HG02623 (cell line): ENCODE measurements around the gene RCAN3.
"Not testable (repeated sequence)": the region's sequence is repeated elsewhere in the genome, so short reads cannot be mapped to it uniquely, and the experiment has no call there.

Source experiments
- ATAC-seq: cut with Tn5 transposase; IDR thresholded peaks from one replicate; pipeline ENCODE4 v1.9.1; 2021; ENCODE audit warnings: moderate library complexity; ENCODE audit not compliant: unreplicated experiment

The RCAN3 gene

DNA sequence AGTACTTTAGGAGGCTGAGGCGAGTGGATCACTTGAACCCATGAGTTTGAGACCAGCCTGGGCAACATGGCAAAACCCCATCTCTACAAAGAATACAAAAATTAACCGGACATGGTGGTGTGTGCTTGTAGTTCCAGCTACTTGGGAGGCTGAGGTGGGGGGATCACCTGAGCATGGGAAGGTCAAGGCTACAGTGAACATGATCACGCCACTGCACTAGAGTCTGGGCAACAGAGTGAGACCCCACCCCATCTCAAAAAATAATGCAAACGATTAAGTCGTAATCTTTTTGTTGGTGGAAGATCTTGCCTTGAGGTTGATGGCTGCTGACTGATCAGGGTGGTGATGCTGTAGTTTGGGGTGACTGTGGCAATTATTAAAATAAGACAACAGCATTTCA is 6.3 kb downstream of the RCAN3 start:
- no peak for ATAC-seq

DNA sequence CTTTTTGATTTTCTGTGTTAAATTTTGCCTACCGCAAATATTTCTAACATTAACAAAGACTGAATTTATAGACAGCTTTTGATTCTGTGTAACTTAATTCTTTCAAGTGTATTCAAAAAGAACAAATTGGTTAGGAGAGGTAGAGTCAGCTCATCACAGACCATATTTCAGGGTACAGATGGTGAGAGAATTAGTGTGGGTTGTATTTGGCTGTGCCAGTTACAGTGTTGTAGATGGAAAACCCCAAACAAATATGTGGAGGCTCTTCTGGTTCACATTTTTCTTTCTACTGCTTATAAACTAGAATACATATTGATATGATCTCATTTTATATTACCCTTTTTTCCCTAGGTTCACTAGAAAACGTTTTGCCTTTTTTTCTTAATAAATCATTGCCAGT is 11.1 kb downstream of the RCAN3 start:
- ATAC-seq = no peak

DNA sequence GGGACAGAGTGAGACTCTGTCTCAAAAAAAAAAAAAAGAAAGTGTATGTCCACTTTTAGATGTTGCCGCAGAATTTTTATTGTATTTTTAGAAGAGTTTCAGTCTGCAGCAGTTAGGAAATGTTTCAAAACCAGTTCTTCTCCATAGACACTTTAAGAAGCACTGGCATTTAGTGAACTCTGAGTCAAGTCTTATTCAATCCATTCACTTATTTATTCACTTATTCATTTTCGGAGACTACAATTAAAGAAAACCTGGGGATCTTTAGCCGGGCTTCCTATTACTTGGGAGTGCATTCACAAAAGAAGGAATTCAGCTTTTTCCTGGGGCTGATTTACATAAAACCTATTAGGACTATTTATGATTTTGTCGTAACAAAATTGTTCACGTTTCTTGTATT is 12.3 kb downstream of the RCAN3 start:
- no peak for ATAC-seq

DNA sequence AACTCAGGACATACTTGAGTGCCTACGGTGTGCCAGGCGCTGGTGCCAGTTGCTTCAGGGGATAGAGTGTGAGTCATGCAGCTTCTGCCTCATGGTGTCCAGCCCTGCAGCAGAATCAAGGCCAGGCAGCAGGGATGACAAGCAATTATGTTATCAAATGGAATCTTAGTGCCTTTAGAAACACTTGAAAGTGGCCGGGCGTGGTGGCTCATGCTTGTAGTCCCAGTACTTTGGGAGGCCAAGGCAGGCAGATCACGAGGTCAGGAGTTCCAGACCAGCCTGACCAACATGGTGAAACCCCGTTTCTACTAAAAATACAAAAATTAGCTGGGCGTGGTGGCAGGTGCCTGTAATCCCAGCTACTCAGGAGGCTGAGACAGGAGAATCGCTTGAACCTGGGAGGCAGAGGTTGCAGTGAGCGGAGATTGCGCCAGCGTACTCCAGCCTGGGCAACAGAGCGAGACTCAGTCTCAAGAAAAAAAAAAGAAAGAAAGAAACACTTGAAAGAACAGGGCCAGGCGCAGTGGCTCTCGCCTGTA is 13.1 kb downstream of the RCAN3 start:
- ATAC-seq = not testable (repeated sequence)

DNA sequence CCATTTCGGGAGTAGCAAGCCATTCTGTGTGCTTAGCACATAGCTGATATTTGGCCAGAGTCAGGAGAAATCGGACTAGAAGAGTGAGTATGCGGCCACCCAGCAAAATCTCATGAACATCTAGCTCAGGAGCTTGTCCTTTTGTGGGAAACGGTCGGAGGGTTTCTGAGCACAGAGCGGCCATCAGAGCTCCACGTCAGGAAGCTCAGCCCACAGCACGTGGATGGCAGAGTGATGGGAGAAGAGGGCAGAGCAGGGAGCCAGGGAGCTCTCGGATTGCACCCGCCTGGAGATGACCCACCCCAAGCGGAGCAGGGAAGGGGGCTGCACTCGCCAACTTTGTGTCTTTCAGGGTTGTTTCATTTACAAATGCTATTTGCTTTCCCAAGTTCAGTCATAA is 13.9 kb downstream of the RCAN3 start:
- no peak for ATAC-seq

DNA sequence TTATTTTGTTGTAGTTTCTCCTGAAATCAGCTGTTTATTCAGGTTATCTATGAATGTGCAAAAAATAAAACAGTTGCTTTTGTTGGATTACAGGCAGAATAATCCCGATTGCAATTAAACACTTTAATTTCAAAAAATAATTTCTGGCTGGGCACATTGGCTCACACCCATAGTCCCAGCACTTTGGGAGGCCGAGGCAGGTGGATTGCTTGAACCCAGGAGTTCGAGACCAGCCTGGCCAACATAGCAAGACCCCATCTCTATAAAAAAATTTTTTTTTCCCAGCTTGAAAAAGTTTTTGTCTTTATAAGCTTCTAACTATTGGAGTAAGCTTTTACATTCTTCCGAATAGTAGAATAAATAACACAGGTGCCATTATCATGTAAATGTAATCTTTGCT is 15.3 kb downstream of the RCAN3 start:
- no peak for ATAC-seq

DNA sequence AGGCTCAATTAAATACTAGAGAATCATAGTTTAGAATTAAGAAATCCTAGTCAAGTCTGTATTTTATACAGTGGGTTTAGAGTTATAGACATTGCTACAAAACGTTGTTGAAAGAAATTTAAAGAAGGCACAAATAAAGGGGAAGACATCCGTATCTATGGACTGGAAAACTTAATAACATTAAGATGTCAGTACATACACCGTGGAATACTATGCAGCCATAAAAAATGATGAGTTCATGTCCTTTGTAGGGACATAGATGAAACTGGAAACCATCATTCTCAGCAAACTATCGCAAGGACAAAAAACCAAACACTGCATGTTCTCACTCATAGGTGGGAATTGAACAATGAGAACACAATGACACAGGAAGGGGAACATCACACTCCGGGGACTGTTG is 17.6 kb downstream of the RCAN3 start:
- ATAC-seq = not testable (repeated sequence)

DNA sequence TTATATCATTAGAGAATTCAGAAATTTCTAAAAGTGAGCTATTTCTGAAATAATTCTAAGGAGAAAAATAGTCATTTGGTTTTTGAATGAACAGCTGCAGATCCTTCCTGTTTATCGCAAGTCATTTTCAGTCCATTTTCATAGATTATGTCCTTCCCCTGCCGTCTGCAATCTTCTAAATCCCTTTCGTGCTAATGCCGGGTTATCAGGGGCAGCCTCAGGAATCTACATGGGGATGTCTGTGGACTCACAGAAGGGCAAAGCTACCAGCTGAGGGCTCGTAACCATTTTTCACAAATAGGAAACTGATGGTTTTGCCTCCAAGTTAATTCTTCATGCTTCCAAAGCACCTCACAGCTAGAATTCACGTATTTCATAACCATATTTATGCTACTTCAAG is 23.0 kb downstream of the RCAN3 start:
- ATAC-seq = no peak

DNA sequence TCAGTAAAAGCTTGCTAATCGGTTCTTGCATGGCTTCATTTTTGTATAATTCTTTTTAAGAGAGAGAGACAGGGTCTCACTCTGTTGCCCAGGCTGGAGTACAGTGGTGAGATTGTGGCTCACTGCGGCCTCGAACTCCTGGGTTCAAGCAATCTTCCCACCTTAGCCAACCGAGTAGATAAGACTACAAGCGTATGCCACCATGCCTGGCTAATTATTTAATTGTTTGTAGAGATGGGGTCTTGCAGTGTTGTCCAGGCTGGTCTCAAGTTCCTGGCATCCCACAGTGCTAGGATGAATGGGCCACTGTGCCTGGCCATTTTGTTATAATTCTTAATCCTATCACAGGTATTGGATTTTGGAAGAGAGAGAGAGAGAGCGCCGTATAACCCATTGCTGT is 23.4 kb downstream of the RCAN3 start:
- no peak for ATAC-seq

DNA sequence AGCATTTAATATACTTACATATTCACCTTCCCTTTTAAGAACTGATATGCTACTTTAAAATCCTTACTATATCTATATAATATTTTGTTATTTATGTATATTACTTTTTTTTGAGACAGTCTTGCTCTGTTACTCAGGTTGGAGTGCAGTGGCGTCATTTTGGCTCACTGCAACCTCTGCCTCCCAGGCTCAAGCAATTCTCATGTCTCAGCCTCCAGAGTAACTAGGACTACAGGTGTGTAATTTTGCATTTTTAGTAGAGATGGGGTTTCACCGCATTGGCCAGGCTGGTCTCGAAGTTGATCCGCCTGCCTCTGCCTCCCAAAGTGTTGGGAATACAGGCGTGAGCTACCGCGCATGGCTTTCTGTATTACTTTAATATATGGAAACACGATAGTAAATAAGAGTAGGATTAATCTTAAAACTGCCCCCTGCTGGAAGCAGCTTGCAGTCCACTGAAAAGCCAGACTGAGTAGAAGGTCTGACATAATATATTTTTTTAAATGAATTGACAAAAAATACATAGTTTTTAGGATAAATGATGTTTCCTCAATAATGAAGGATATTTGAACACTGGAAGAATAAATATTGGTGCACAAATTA is 24.4 kb downstream of the RCAN3 start:
- ATAC-seq = no peak

DNA sequence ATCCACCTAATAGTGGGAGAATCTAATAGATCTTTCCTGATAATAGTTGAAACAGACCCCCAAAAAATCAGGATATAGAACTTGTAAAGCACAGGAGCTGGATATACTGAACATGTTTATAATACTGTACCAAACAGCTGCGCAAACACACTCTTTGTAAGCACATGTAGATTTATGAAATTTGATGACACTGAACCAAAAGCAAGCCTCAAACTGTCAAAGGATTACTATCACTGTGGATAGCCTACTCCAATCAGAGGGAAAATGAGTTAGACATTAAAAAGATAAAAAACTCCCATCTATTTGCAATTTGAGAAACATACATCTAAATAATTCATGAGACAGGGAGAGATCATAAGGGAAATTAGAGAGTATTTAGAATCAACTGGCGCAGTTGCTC is 26.1 kb downstream of the RCAN3 start:
- no peak for ATAC-seq

DNA sequence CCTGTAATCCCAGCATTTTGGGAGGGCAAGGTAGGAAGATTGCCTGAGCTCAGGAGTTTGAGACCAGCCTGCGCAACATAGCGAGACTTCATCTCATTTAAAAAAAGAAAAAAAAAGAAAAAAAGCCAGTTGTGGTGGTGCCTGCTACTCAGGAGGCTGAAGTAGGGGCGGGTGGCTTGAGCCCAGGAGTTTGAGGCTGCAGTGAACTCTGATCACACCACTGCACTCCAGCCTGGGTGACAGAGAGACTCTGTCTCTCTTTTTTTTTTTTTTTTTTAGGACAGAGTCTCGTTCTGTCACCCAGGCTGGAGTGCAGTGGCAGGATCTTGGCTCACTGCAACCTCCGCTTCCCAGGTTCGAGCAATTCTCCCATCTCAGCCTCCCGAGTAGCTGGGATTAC is 26.7 kb downstream of the RCAN3 start:
- ATAC-seq = not testable (repeated sequence)

DNA sequence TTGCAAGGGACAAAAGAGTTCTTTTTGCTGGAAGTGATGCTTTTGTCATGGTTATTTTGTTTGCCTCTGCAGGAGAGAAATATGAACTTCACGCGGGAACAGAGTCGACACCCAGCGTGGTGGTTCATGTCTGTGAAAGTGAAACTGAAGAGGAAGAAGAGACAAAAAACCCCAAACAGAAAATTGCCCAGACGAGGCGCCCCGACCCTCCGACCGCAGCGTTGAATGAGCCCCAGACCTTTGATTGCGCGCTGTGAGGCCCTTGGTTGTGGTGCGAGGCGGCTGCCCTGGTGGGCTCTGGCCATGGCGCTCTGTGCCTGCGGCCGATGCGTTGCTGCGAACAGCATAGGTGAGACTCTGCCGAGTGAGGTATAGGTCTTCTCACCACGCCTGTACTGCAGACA is 32.4 kb downstream of the RCAN3 start:
- ATAC-seq = no peak

DNA sequence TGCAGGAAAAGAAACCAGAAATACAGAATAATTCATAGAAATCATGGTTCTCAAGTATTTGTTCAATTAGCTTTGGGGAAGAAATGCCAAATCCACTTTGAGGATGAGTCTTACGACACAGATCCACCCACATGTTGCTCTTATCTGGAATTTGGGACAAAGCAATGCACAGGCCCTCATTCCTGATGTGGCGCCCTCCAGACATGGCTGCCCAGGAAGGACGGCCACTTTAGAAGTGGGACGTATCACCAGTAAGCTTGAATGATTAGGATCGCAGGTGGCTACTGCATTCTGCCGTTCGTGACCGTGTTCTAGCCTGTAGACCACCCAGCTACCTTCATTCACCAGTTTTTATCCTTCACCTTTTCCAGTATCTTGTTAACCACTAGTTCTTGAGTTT is 33.1 kb downstream of the RCAN3 start:
- no peak for ATAC-seq

DNA sequence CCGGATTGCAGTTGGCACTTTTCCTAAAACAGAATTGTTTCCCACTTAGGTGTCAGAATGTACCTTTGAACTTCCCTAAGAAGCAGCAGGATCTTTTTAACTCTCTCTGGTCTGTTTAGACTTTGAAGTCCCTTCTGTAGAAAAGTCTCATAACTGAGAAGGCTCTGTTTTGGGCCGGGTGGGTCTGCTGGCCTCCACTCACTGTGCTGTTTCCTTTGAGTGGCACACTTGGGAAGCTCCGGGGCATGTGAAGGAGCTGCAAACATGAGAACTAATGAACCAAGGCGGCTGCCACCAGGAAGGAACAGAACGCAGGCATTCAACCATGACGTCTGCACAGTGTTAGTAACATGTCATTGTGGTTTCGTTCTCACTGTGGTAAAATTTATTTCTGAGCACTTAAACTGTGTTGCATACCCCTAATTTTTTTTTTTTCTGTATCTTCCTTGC is 33.8 kb downstream of the RCAN3 start:
- ATAC-seq = no peak

DNA sequence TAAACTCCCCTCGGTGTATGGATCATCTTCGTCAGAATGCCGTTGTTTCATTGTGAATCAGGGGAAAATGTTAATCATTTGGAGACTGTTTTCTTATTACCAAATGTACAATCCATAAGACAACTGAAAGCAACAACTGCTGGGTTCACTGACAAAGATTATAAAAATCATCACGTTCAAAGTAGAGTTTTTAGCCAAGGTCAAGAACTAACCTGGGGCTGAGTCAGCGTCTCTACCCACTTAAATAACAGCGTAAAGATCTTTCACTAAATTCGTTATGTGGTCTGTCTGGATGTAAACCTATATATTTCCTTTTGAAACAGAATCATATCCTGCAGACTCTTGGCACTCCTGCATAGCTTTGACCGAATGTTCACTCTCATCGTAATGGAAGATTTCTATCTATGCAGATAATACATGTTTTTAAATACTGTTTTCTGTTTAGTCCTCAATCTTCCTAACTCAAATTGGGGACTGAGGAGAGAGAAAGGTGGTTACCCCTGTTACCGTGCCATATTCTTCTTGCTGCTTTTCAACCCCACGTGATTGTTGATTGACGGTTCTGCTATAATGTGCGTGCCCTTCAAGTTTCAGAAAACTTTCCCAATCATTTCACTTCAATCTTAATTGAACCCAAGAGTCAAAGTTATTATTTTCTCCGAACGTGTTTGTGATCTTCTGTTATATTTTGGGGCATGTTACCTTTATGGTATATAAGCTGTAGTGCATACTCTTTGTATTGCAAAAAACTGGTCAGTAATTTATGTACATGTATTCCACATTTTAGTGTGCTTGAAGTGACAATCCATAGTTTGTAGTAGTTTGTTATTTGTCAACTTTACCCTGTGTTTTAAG is 37.6 kb downstream of the RCAN3 start:
- no peak for ATAC-seq

DNA sequence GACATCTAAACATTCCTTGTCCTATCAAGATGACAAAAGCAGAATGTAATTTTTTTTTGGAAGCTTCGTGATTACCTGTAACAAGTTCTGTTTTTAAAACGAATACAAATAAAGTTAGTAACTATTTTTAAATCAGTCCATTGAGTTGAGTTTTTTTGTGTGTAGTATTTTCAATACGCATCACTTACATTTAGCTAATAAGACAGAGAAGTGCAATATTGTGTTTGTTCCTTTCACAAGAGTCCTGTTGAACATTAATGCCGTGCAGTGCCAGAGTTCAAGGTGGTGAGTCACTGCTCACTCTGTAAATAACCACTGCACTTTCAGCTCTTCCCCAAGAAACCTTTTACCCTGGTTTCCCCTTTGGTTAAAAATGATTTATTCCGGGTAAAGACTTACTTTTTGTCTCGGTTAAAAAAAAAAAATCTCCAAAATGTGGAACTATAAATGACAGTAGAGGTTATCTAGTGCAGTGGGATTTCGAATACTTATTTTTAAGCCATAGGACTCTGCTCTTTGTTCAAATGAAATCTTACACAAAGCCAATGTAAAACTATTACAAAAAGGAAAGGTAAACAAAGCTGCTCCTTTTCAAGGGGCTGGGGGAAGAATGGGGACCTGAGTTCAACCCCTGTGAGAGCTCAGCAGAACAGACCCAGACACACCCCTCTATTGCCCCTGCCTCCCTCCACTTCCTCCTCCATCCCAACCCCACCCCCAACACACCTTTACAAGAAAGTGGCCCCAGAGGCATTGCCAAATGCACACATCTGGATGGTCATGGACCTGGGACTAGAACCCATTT is 38.5 kb downstream of the RCAN3 start:
- no peak for ATAC-seq

DNA sequence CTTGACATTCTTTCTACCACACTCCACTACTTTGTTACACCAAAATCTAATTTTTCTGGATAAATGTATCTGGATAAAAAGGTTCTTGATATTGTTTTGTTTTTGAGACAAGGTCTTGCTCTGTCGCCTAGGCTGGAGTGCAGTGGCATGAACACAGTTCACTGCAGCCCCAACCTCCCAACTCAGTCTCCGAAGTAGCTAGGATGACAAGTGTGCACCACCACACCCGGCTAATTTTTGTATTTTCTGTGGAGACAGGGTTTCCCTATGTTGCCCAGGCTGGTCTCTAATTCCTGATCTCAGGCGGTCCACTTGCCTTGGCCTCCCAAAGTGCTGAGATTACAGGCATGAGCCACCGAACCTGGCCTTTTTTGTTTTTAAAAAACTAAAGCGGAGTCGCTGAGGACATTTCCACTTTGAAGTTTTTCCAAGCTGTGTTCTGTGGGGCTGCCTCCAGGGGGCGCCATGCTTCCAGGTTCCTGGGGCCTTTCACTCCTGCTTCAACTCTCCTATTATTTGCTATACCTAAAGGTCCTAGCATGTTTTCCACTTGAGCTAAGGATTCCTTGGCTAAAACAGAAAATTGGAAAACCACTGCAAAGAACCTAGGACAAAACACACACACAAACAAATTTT is 39.2 kb downstream of the RCAN3 start:
- ATAC-seq = no peak

DNA sequence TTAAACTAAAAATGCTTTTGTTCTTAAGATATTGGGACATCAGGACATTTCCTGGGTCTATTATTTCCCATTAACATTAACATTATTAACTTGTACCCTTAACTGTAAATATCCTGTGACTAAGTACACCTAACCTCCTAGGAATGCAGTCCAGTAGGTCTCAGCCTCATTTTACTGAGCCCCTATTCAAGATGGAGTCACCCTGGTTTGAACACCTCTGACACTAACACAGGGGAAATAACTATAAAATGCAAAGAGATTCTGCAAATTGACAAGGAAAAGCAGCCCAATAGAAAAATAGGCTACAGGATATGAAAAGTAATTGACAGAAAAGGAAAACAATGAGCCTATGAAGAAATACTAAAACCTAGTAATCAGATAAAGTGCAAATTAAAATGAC is 41.6 kb downstream of the RCAN3 start:
- no peak for ATAC-seq

DNA sequence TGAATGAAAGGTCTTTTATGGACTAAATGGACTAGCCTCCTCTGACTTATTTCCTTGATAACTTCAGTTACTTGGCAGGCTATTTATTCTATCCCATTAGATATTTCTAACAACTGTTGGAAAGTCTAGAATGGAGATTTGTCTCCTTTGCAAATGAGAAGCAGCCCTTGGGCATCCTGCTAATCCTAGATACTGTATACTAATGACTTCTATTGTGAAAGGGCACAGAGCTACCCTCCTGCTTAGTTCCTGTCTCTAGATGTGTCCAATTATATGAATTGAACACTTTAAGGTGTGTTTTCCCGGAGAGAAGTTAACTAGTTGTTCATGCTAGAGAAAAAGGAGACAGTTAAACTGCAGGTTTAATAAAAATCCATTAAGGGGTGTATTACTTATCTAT is 43.0 kb downstream of the RCAN3 start:
- no peak for ATAC-seq

DNA sequence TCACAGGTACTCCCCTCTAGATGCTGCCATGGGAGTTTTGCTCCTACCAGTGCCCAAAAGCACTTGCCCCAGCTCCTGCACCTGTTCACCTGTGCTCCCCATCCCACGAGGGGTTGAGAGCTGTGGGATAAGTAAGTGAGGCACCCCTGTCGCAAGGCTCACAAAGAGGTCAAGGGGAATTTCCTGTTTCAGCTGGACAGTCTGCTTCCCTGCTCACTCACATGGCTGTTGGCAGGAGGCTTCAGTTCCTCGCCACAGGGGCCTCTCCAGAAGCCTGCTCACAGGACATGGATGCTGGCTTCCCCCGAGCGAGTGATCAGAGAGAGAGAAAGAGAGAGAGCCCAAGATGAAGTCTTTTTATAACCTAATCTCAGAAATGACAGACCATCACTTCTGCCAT is 44.6 kb downstream of the RCAN3 start:
- ATAC-seq = no peak
